Transverse colon (tissue), 3 donors: Measurements from ENCODE around the gene JADE2.

Experiments
- CTCF ChIP-seq, 5 experiments: fragments of 200-600 bp in 3 of 5; fragments of 450-650 bp in 2 of 5; sonication (generic) in 3 of 5; IDR thresholded peaks; 1 replicate in 2 of 5; 2 replicates in 3 of 5; pipeline ENCODE4 v1.5.1; 2016 to 2017; ENCODE audit warnings: antibody characterized with exemption in 5 of 5, inconsistent platforms in 3 of 5, mild to moderate bottlenecking in 2 of 5, moderate library complexity in 1 of 5
- EP300 ChIP-seq: sonication (generic); formaldehyde crosslinking; IDR thresholded peaks from one replicate; pipeline ENCODE4 v1.6.1; 2017; ENCODE audit warnings: antibody characterized with exemption, low read depth

DNA sequence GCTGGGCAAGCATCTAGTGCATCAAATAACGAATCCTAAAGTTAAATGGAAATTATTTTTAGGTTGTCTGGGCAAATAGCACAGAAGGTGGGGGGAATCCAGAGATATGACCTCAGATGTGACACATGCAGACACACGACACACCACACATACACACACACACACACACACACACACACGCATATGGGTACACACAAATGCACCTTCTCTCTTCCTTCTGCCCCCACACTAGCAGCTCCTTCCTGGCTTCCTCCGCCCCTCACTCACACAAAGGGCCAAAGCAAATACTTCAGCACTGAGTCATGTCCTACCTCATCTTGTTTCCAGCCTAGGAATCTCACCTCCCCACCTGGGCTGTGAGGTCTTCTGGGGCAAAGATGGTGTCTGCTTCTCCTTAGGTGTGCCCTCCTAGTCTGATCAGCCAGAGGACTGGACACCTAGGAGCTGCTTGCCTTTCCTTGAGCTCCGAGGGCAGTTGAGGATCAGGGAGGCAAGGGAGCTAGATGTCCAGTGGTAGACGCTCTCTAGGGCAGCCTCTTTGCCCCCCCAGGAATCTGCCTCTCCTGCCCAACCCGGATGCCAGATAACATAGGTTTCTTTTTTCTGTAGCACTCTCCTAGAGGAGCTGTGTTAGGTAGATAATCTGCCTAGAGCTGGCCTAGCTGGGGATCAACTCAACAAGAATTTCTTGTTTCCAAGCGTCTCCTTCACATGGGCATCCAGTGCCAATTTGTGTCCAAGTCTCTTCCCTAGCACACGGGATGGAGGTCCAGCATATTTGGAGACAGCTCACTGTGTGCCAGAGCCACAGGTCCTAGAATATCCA, 14.3 kb upstream of the JADE2 start:
- TF ChIP-seq CTCF (IDR thresholded peaks at IDR 0.05), result no peak
- TF ChIP-seq EP300, result no peak
